Measurements from ENCODE around the gene SH3RF3.

The SH3RF3 gene

GRCh38 chr2:109266496-109266895 lies 137.5 kb downstream of the SH3RF3 start:
- no peak for DNase-seq

GRCh38 chr2:109266998-109267854 lies 138.2 kb downstream of the SH3RF3 start:
- peak in 1 of 2 experiments; percentile 8 for DNase-seq

DNA sequence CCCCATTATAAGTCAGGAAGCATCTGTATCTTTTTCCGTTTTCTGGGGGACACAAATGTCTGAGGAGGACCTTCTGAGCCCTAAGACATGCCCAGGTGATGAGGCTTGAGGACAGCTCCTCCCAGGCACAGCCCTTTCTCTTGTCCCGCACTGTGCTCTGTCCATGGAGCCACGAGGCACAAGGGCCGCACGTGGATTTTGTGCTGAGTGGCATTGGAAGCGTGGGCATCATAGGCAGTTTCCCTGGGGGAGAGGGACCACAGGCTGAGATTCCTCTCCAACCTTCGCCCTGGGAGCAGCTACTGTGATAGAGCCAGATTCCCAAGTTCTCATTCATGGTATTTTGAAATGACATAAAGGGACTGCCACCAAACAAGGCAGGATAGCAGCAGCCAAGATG lies 139.9 kb downstream of the SH3RF3 start:
- DNase-seq, result no peak

GRCh38 chr2:109269706-109270504 lies 140.9 kb downstream of the SH3RF3 start:
- no peak for DNase-seq

DNA sequence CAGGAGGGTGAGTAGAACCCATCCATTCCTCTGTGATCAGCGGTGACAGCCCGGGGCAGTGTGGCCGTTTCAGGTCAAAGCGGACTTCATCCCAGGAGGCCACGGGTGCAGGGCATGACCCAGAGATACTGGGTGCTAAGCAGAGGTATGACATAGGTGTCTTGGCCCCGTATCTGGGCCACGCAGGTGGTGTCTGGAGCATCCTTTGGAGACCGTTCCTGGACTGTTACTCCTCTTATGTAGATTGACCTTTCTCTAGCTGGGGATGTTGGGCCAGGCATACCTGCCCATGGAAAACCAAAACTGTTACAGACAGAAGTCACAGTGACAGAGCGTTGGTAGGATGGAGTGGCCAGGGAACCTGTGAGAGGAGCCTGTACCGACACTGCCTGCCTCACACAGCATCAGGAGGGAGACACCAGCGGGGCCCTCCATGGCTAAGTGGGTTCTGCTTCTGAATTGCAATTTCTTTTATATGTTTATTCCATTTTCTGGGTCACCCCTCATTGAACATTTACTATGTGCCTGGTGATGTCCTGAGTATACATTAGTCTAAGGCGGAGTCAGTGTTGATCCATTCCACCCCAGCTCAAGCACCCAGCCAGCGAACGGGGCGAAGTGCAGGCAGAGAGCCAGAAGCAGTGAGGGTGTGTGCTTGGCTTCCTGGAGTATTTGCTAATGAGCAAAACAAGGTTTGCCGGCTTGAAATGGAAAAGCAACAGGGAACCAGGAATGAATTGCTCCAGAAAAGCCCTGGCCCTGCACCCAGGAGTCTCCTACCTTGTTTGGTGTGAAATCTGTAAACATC lies 141.7 kb downstream of the SH3RF3 start:
- DNase-seq, result no peak

DNA sequence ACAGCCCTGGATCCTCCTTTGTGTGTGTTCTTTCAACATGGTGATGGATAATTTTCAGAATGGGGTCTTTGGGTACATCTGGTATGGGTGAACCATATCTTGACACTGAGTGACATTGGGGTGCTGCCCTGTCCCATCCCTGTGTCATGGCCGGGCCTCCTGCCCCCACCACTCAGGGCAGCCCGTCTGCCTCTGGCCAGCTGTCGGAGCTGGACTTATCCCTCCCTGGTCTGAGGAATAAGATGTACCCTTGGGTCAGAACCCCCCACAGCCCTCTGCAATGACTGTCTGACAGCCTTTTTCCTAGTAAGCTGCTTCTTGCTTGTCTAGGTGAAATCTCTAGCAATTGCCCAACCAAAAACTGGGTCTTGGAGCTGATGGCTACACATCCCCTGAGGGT lies 142.9 kb downstream of the SH3RF3 start:
- no peak for DNase-seq

DNA sequence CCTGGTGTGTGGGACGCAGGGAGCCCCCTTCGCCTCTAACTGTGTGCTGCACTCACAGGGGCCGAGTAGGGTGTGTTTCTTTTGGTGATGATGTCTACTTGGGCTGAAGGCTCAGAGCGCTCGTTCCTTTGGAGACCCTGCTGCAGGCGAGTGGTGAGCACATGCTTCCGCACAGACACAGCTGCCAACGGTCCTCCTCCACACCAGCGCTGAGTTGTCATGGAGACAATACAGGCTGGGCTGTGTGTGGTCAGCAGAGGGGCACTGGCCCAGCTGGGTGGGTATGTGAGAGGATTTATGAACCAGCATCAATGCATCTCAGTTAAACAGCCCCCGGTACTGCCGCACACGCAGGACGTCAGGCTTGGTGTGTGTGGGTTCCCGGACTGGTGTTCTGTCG lies 143.5 kb downstream of the SH3RF3 start:
- DNase-seq, result peak in 1 of 2 experiments; percentile 33

DNA sequence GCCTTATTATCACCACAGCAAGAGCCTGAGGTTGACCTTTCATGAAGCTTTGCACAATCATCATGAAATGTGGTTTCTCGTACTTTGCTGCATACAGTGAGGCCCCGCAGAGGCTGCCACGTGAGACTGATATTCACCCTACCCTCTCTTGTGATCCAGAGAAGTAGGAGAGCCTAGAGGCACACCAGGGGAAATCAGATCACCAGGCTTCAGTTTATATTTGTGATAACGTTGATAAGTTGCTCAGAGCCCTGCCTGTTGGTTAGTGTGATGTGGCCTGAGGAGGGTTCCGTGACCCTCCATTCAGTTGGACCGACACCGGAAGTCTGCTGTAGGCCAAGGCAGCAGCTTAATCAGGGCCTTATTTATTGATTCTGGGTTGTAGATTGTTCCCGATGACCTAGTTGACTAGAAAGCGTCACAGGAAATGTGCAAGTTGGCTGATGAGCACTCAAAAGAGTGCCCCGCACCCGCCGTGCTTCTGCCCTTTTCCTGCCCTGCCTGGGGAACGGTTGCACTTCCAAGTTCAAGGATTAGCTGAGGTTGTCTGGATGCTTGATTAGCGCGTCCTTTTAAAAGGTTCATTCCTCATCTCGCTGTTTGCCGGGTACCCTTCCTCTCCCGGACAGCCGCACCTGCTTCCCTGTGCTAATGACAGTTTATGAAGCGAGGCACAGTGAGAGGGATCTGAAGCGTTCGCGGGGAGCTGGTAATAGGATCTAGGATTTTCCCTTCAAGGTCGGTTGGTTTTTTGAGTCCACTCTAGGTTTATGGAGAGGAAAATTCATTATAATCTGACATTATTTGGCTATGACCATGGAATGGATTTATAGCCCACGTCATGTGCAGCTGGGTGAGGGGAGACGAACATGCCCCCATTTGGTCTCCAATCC lies 146.4 kb downstream of the SH3RF3 start:
- DNase-seq, result peak; percentile 93 to 98

DNA sequence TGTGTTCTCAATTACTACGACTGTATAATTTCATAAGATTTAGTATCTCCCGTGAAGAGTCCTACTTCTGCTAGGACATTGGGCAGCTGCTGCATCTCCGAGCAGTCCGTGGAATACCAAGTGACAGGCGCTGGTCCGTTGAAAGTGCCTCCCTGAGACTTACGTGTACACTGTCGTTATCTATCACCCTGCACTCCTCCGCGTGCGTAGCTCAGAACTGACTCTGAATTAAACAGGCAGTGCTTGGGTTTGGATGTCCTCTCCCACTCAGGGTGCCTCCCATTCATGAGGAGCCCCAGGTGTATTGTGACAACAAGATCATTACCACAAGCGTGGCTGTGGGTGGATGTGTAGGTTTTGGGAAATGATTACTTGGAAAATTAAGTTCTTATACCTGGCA lies 148.4 kb downstream of the SH3RF3 start:
- DNase-seq, result no peak

- DNase-seq, result no peak
Observed at GRCh38 chr2:109279243-109279860, 150.3 kb downstream of the SH3RF3 start.

- DNase-seq, result peak in 1 of 2 experiments; percentile 54
Observed at GRCh38 chr2:109280804-109281203, 151.8 kb downstream of the SH3RF3 start.

GRCh38 chr2:109282360-109282759 lies 153.4 kb downstream of the SH3RF3 start:
- DNase-seq, result no peak

GRCh38 chr2:109282865-109283264 lies 153.9 kb downstream of the SH3RF3 start:
- no peak for DNase-seq

DNA sequence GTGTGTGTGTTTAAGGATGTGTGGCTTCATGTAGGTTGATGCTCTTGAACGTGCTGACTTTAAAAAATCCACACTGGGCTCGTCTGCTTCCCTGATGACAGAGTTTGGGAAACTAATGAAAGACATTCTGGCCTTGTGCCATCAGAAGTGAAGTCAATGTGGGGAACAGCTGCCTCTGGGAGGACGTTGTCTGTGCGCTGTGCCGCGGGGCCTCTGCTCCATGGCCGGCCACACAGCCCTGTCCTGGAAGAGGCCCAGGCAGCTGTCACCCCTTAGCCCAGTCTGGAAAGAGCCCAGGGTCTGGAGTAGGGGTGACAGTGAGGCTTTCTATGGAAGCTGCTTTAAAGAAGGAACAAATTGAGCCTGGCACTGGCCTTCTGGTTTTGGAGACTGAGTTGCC lies 155.8 kb downstream of the SH3RF3 start:
- DNase-seq, result peak in 1 of 2 experiments; percentile 54

DNA sequence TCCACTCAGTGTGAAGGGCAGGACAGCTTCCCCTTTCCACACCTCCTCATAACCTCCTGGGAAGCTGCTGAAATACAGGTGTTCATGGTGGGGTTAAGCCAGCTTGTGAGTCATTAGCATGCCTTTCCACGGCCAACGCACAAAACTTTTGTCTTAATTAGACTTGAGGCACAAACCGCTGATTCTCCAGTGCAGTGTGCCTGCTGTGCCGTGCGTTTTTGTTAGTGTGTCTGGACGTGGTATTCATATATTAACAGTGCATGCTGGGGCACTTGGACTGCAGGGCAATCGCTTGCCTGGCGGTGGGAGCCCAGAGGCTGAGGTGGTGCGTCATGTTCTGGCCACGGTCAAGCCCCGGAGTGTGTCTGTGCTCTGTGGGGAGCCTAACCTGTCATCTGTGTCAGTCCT lies 156.2 kb downstream of the SH3RF3 start:
- no peak for DNase-seq

- DNase-seq, result no peak
Observed at GRCh38 chr2:109287413-109287812, 158.4 kb downstream of the SH3RF3 start.

- no peak for DNase-seq
Observed at GRCh38 chr2:109287838-109288237, 158.8 kb downstream of the SH3RF3 start.

DNA sequence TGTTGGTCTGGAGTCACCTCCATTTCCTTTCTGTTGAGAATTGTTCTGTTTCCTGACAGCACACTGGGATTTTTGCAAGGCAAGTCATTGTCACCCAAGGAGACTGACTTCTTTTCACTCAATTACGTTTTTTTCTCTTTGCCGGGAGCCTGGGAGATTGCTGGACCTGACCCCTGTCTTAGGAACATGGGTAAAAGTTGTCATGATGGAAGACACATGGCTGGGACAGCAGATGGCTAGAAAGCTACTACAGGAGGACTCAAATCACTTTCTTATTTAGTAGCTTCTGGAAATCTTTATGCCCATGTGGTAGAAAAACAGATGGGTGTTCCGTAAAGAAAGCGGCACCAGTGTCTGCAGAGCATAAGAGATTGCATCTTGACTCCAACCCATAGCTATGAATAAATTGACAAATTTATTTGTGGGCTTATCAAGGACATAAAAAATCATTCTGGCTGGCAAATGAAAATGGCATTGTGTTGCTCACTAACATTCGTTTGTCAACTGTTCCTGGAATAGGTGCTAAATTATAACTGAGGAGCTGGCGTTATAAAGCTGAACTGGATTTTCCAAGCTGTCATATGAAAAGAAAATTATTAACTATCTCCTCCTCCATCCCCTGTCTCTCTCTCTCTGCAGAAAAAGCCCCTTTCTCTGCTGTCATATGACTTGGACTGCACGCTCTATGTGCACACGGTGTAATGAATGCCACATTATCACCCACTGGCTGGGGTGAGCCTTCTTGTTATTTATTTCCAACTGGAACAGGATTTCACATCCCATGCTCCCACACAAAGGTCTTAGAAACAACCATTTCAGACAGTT lies 159.8 kb downstream of the SH3RF3 start:
- peak in 1 of 2 experiments; percentile 13 for DNase-seq

DNA sequence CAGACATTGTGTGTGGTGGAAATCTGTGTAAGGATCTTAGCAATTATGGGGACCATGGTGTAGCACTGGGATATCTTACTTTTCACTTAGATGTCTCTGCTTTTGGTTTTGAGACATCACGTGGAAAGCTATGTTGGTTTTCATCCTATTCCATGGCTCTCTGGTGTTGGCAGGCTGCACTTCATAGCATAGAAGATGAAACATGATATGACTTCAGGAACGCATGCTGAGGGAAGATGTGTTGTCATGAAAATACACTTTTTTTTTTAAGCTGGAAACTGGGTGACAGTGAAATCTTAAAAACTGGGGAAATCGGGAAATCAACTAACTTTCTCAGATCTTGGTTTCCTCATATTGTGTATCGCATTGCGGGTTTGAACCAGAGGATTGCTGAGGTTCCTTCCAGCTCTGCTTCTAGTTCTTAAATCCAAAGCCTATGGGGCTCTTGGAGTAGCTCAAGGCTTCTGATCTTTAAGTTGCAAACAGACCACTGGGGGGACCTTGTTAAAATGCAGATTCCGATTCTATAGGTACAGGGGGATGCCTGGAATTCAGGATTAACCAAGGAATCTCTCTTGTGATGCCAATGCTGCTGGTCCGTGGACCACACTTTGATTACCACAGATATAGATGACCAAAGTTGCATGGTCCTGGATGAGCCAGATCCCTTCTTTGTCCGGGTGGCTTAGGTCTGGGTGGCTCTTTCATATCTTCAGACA lies 160.7 kb downstream of the SH3RF3 start:
- no peak for DNase-seq

All from NCI-H524 (cell line).